ENCODE measurements around the gene SGMS2.
"Not testable (repeated sequence)": the region's sequence is repeated elsewhere in the genome, so short reads cannot be mapped to it uniquely, and the experiment has no call there.

The SGMS2 gene

GRCh38 chr4:107916623-107917022 lies 91.9 kb downstream of the SGMS2 start:
- no peak for DNase-seq

GRCh38 chr4:107917500-107917899 lies 92.8 kb downstream of the SGMS2 start:
- DNase-seq = no peak

- no peak for DNase-seq
These were observed 98.0 kb downstream of the SGMS2 start for GRCh38 chr4:107922486-107923473.

GRCh38 chr4:107925713-107926112 lies 101.0 kb downstream of the SGMS2 start:
- not testable (repeated sequence) for DNase-seq

GRCh38 chr4:107926875-107927274 lies 102.1 kb downstream of the SGMS2 start:
- not testable (repeated sequence) for DNase-seq

- peak; percentile 81 for DNase-seq
These were observed 106.4 kb downstream of the SGMS2 start, which contains the start of gene CYP2U1 for GRCh38 chr4:107930821-107931774. Gene CYP2U1, plus strand, starts transcription at chr4:107931549. Its CDS starts 95 bp downstream, at chr4:107931644.

GRCh38 chr4:107931775-107932321 lies 107.1 kb downstream of the SGMS2 start:
- peak; percentile 37 for DNase-seq

GRCh38 chr4:107935246-107935645 lies 110.5 kb downstream of the SGMS2 start:
- no peak for DNase-seq

- no peak for DNase-seq
These were observed 112.3 kb downstream of the SGMS2 start for GRCh38 chr4:107937040-107937439.

- DNase-seq = no peak
These were observed 114.6 kb downstream of the SGMS2 start for GRCh38 chr4:107939307-107939706.

- no peak for DNase-seq
These were observed 121.1 kb downstream of the SGMS2 start for GRCh38 chr4:107945809-107946208.

- DNase-seq = no peak
These were observed 126.2 kb downstream of the SGMS2 start for GRCh38 chr4:107950746-107951540.

GRCh38 chr4:107951551-107951950 lies 126.8 kb downstream of the SGMS2 start:
- DNase-seq = no peak

- DNase-seq = no peak
These were observed 131.3 kb downstream of the SGMS2 start for GRCh38 chr4:107956011-107956410.

Data from CD4-positive, alpha-beta T cell treated with Interferon gamma for 1 hour (primary cell).